ENCODE measurements around the gene GJC2.

DNA sequence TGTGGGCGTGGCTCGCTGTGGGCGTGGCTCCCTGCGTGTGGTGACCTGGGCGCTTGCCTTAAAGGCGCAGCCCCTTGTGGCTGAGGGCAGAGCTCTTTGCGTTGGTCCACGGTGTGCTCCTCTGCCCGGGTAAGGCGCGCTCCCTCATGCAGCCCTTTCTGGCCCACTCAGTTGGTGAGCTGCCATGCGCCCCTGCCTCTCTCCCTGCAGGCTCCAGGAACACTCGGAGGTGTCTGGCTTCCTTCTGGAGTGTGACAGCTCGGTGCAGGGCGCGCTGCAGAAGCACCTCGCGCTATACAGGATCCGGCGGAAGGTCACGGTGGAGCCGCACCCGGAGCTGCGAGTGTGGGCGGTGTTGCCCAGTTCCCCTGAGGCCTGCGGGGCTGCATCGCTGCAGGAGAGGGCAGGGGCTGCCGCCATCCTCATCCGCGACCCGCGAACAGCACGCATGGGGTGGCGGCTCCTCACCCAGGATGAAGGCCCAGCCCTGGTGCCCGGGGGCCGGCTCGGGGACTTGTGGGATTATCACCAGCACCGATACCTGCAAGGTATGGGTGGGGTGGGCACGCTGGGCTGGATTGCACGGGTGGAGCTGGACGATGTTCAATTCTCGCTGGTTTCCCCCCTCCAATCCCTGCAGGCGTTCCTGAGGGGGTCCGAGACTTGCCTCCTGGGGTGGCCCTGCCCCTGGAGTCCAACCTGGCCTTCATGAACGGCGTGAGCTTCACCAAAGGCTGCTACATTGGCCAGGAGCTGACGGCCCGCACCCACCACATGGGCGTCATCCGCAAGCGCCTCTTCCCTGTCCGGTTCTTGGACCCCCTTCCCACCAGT, 25.0 kb downstream of the GJC2 start:
- TF ChIP-seq, protein P1, sequence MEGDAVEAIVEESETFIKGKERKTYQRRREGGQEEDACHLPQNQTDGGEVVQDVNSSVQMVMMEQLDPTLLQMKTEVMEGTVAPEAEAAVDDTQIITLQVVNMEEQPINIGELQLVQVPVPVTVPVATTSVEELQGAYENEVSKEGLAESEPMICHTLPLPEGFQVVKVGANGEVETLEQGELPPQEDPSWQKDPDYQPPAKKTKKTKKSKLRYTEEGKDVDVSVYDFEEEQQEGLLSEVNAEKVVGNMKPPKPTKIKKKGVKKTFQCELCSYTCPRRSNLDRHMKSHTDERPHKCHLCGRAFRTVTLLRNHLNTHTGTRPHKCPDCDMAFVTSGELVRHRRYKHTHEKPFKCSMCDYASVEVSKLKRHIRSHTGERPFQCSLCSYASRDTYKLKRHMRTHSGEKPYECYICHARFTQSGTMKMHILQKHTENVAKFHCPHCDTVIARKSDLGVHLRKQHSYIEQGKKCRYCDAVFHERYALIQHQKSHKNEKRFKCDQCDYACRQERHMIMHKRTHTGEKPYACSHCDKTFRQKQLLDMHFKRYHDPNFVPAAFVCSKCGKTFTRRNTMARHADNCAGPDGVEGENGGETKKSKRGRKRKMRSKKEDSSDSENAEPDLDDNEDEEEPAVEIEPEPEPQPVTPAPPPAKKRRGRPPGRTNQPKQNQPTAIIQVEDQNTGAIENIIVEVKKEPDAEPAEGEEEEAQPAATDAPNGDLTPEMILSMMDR (IDR thresholded peaks at IDR 0.05) = no peak
- TF ChIP-seq CREB1 (CRISPR knock-in tag; IDR thresholded peaks at IDR 0.05) (no peak), ZNF317 (CRISPR knock-in tag; IDR thresholded peaks at IDR 0.05; ENCODE audit: borderline replicate concordance, low read depth) (no peak), ZBTB21 (CRISPR knock-in tag; IDR thresholded peaks at IDR 0.05; ENCODE audit: borderline replicate concordance) (no peak)
- TF ChIP-seq, protein P2, sequence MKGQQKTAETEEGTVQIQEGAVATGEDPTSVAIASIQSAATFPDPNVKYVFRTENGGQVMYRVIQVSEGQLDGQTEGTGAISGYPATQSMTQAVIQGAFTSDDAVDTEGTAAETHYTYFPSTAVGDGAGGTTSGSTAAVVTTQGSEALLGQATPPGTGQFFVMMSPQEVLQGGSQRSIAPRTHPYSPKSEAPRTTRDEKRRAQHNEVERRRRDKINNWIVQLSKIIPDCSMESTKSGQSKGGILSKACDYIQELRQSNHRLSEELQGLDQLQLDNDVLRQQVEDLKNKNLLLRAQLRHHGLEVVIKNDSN (CRISPR knock-in tag; IDR thresholded peaks at IDR 0.05) = no peak
